Retinal pigment epithelial cell (primary cell): ENCODE results near the gene FGF11.

Experiments used
- DNase-seq: peaks from one replicate; pipeline ENCODE4 v3.0.0-alpha.2; 2010; ENCODE audit warnings: low read depth
- H3K4me3 ChIP-seq: 2 replicates; pipeline ENCODE4 v1.5.1; 2011; ENCODE audit warnings: mild to moderate bottlenecking, low read length, control low read depth, moderate library complexity
- CTCF ChIP-seq: conservative IDR thresholded peaks from 2 replicates; pipeline ENCODE4 v1.5.1; 2011; ENCODE audit warnings: low read depth, low read length, control low read depth, inconsistent platforms

The FGF11 gene

GRCh38 chr17:7426203-7426863, 13.0 kb upstream of the FGF11 start:
- H3K4me3 ChIP-seq = no peak overlapping the region
- no peak for DNase-seq
- no peak for TF ChIP-seq CTCF

GRCh38 chr17:7426896-7427489, 12.3 kb upstream of the FGF11 start:
- no peak overlapping the region for H3K4me3 ChIP-seq
- no peak for TF ChIP-seq CTCF
- DNase-seq = no peak

- no peak for DNase-seq
- TF ChIP-seq CTCF = no peak
- H3K4me3 ChIP-seq = no peak overlapping the region
Measured at GRCh38 chr17:7427549-7427948, 11.8 kb upstream of the FGF11 start.

- H3K4me3 ChIP-seq = no peak within 1 kb of the TSS
- DNase-seq = no peak
- no peak for TF ChIP-seq CTCF
Measured at GRCh38 chr17:7428557-7428956, 10.8 kb upstream of the FGF11 start, which contains the start of gene SPEM3. Gene SPEM3 (plus strand): TSS chr17:7428857. CDS start chr17:7428903, 46 bp downstream.

GRCh38 chr17:7429722-7430121, 9.6 kb upstream of the FGF11 start:
- no peak for TF ChIP-seq CTCF
- DNase-seq = no peak
- no peak overlapping the region for H3K4me3 ChIP-seq

- DNase-seq = no peak
- H3K4me3 ChIP-seq = no peak overlapping the region
- TF ChIP-seq CTCF = no peak
Measured at GRCh38 chr17:7431231-7431630, 8.1 kb upstream of the FGF11 start.

GRCh38 chr17:7432296-7432695, 7.0 kb upstream of the FGF11 start:
- TF ChIP-seq CTCF = no peak
- no peak for DNase-seq
- H3K4me3 ChIP-seq = no peak overlapping the region
